Testis (tissue), 2 donors: Measurements from ENCODE around the gene NEUROG2.

ENCODE experiments used
- CTCF ChIP-seq, 3 experiments: fragments of 450-650 bp in 2 of 3; fragments of 200-600 bp in 1 of 3; sonication (generic) in 1 of 3; IDR thresholded peaks; one replicate each; pipeline ENCODE4 v1.5.1; 2016 to 2019; ENCODE audit warnings: antibody characterized with exemption in 3 of 3, mild to moderate bottlenecking in 2 of 3, moderate library complexity in 1 of 3
- POLR2A ChIP-seq: fragments of 450-650 bp; IDR thresholded peaks from one replicate; pipeline ENCODE4 v1.6.1; 2017; ENCODE audit warnings: antibody characterized with exemption, mild to moderate bottlenecking, moderate library complexity

- TF ChIP-seq POLR2A (no peak), CTCF (IDR thresholded peaks at IDR 0.05) (no peak)
Measured at GRCh38 chr4:112560084-112560483, 44.1 kb upstream of the NEUROG2 start.
